Measurements from ENCODE around the gene VIM. TPM values are rescaled to one million over a fixed set of nuclear protein-coding genes. Genes with fewer than 3 reads are reported as not detected.
"Not testable (repeated sequence)": the region's sequence is repeated elsewhere in the genome, so short reads cannot be mapped to it uniquely, and the experiment has no call there.

Gene VIM
- polyA plus RNA-seq, 1 experiment = 4,378 TPM

DNA sequence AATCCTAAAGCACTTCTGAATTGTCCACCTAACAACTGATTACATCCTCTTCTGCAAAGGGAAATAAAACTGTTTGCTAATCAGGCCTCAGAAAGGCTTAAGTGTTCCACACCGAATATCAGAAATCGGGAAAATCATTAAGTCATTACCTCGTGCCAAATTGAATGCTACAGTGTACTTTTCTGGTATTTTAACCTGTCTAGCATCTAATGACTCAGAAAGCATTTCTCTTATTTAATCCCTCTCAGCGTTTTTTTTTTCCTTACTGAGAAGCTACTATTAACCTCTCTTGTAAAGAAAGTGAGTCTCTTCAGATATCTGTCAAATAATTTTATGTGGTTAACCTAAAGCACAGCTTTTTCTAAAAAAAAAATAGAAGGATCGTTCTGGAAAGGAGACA lies 28.6 kb downstream of the VIM start:
- Histone ChIP-seq H3K9me3 (ENCODE audit: control insufficient read depth, insufficient read depth, low read length) (peaks cover 3% of the 10 kb centered on the region; the same call in 1 of the 2 replicates), H3K4me3 (ENCODE audit: low read depth, low read length) (no peak overlapping the region), H3K27me3 (ENCODE audit: control insufficient read depth, insufficient read depth, low read length) (no peaks in the 10 kb centered on the region), H3K27ac (ENCODE audit: low read depth, low read length) (no peak overlapping the region)
- DNase-seq (ENCODE audit: low read depth, low spot score) = no peak
- POLR2A ChIA-PET = no interaction called here
- TF ChIP-seq, protein P1, sequence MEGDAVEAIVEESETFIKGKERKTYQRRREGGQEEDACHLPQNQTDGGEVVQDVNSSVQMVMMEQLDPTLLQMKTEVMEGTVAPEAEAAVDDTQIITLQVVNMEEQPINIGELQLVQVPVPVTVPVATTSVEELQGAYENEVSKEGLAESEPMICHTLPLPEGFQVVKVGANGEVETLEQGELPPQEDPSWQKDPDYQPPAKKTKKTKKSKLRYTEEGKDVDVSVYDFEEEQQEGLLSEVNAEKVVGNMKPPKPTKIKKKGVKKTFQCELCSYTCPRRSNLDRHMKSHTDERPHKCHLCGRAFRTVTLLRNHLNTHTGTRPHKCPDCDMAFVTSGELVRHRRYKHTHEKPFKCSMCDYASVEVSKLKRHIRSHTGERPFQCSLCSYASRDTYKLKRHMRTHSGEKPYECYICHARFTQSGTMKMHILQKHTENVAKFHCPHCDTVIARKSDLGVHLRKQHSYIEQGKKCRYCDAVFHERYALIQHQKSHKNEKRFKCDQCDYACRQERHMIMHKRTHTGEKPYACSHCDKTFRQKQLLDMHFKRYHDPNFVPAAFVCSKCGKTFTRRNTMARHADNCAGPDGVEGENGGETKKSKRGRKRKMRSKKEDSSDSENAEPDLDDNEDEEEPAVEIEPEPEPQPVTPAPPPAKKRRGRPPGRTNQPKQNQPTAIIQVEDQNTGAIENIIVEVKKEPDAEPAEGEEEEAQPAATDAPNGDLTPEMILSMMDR (IDR thresholded peaks at IDR 0.05; ENCODE audit: low read depth, low read length) = no peak
- CTCF ChIA-PET = interaction anchor here (0.6 to 3.0 kb wide), 16 partner anchors 10 to 439 kb away, joined by 3 to 32 read pairs (median 4); partner anchors contain the start of gene RSU1

DNA sequence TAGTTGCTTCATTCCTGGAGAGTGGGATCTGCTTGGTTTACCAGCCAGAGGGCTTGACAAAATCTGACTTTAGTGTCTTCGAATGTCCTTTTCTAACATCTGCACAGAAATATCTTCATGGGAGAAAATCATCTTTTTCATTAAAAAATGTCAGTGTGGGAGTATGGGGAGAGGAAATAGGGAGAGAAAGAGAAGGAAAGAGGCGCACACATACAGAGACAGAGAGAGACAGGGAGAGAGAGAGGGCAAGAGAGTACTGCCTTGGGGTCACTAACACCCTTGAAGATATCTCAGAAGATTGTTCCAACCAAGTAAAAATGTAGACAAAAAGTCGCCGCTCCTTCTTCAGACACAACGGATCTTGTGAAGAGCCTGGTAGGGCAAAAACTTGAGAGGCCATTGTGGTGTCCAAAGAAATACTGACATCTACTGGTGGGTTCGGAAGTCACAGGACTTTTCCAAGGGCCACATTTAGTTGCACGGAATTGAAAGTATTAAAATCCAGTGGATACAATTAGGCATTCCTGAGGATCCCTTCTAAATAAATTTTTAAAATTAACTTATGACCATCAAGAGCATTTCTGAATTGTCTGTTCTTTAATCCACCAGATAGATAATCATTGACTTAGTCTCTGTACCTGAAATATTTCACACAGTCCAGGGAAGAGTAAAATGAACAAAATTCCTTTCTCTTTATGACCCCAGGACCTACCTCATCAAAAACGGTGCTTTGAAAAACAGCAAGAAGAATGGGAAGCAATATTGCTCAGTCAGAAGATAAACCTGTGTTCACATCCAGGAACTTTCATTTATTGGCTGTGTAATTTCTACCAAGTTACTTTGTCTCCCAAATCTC lies 29.7 kb downstream of the VIM start:
- TF ChIP-seq, protein P1 (IDR thresholded peaks at IDR 0.05; ENCODE audit: low read depth, low read length) = peak; percentile 88
- no peak for DNase-seq (ENCODE audit: low read depth, low spot score)

GRCh38 chr10:17262502-17262901 lies 34.5 kb downstream of the VIM start:
- CTCF ChIA-PET = no interaction called here
- no peak for DNase-seq (ENCODE audit: low read depth, low spot score)
- Histone ChIP-seq H3K9me3 (ENCODE audit: control insufficient read depth, insufficient read depth, low read length) (peaks cover 23% of the 10 kb centered on the region), H3K27me3 (ENCODE audit: control insufficient read depth, insufficient read depth, low read length) (peaks cover 9% of the 10 kb centered on the region), H3K4me3 (ENCODE audit: low read depth, low read length) (no peak overlapping the region), H3K27ac (ENCODE audit: low read depth, low read length) (no peak overlapping the region)
- TF ChIP-seq, protein P1 (IDR thresholded peaks at IDR 0.05; ENCODE audit: low read depth, low read length) = no peak
- POLR2A ChIA-PET = no interaction called here

More for the DNA sequence above, 29.7 kb downstream of the VIM start:
- Histone ChIP-seq H3K4me3 (ENCODE audit: low read depth, low read length) (peak overlapping the region; percentile 35), H3K27ac (ENCODE audit: low read depth, low read length) (no peak overlapping the region), H3K27me3 (ENCODE audit: control insufficient read depth, insufficient read depth, low read length) (no peaks in the 10 kb centered on the region), H3K9me3 (ENCODE audit: control insufficient read depth, insufficient read depth, low read length) (peaks cover 7% of the 10 kb centered on the region; the same call in 1 of the 2 replicates)
- CTCF ChIA-PET = interaction anchor here (0.6 to 3.0 kb wide), 16 partner anchors 11 to 440 kb away, joined by 3 to 32 read pairs (median 4); partner anchors contain the start of gene RSU1
- POLR2A ChIA-PET = no interaction called here

GRCh38 chr10:17263580-17263979 lies 35.5 kb downstream of the VIM start:
- DNase-seq (ENCODE audit: low read depth, low spot score) = no peak
- no peak overlapping the region for H3K27ac ChIP-seq (ENCODE audit: low read depth, low read length)
- CTCF ChIA-PET = interaction anchor here (0.6 kb wide), 1 partner anchor 21 kb away, joined by 3 read pairs; no protein-coding TSS in a partner anchor
- H3K9me3 ChIP-seq (ENCODE audit: control insufficient read depth, insufficient read depth, low read length) = peaks cover 23% of the 10 kb centered on the region
- H3K4me3 ChIP-seq (ENCODE audit: low read depth, low read length) = no peak overlapping the region
- H3K27me3 ChIP-seq (ENCODE audit: control insufficient read depth, insufficient read depth, low read length) = peaks cover 11% of the 10 kb centered on the region
- TF ChIP-seq, protein P1 (IDR thresholded peaks at IDR 0.05; ENCODE audit: low read depth, low read length) = no peak
- POLR2A ChIA-PET = no interaction called here

- no peak for DNase-seq (ENCODE audit: low read depth, low spot score)
- H3K9me3 ChIP-seq (ENCODE audit: control insufficient read depth, insufficient read depth, low read length) = peaks cover 23% of the 10 kb centered on the region
Observed at GRCh38 chr10:17265468-17265867, 37.4 kb downstream of the VIM start.

GRCh38 chr10:17266549-17266948 lies 38.5 kb downstream of the VIM start:
- CTCF ChIA-PET = interaction anchor here (0.6 to 1.3 kb wide), 2 partner anchors 130 to 439 kb away, joined by 3 to 4 read pairs; no protein-coding TSS in a partner anchor

More at GRCh38 chr10:17265468-17265867, 37.4 kb downstream of the VIM start:
- ChIA-PET CTCF (no interaction called here), POLR2A (no interaction called here)
- H3K27ac ChIP-seq (ENCODE audit: low read depth, low read length) = no peak overlapping the region
- peaks cover 14% of the 10 kb centered on the region for H3K27me3 ChIP-seq (ENCODE audit: control insufficient read depth, insufficient read depth, low read length)
- TF ChIP-seq, protein P1 (IDR thresholded peaks at IDR 0.05; ENCODE audit: low read depth, low read length) = no peak
- H3K4me3 ChIP-seq (ENCODE audit: low read depth, low read length) = no peak overlapping the region

More at GRCh38 chr10:17266549-17266948, 38.5 kb downstream of the VIM start:
- Histone ChIP-seq H3K27me3 (ENCODE audit: control insufficient read depth, insufficient read depth, low read length) (peaks cover 14% of the 10 kb centered on the region), H3K9me3 (ENCODE audit: control insufficient read depth, insufficient read depth, low read length) (peaks cover 20% of the 10 kb centered on the region)
- POLR2A ChIA-PET; H3K4me3 ChIP-seq (ENCODE audit: low read depth, low read length); DNase-seq (ENCODE audit: low read depth, low spot score); H3K27ac ChIP-seq (ENCODE audit: low read depth, low read length): not testable (repeated sequence)
